ENCODE measurements around the gene RNPC3. TPM values are rescaled to one million over a fixed set of nuclear protein-coding genes. Genes with fewer than 3 reads are reported as not detected.

Gene RNPC3
- total RNA-seq = 10 to 100 TPM; 15.0 to 15.1 TPM

- ChIA-PET POLR2A (interaction anchor here (0.5 kb wide), 1 partner anchor 32 kb away, joined by 3 read pairs; no protein-coding TSS in a partner anchor), CTCF (no interaction called here)
Observed at GRCh38 chr1:103525607-103526507, at the start of gene RNPC3. Gene RNPC3, plus strand, starts transcription at chr1:103525699. Its CDS starts 372 bp downstream, at chr1:103526071.

- ChIA-PET CTCF (no interaction called here), POLR2A (no interaction called here)
Observed at GRCh38 chr1:103477101-103477500, 48.4 kb upstream of the RNPC3 start.

- ChIA-PET POLR2A (no interaction called here), CTCF (no interaction called here)
Observed at GRCh38 chr1:103489935-103490334, 35.6 kb upstream of the RNPC3 start.

GRCh38 chr1:103492003-103492625 is 33.4 kb upstream of the RNPC3 start:
- ChIA-PET CTCF (no interaction called here), POLR2A (no interaction called here)

- POLR2A ChIA-PET = no interaction called here
- CTCF ChIA-PET = no interaction called here
Observed at GRCh38 chr1:103496014-103496635, 29.4 kb upstream of the RNPC3 start.

GRCh38 chr1:103497404-103497803 is 28.1 kb upstream of the RNPC3 start:
- CTCF ChIA-PET = no interaction called here

GRCh38 chr1:103509250-103509649 is 16.2 kb upstream of the RNPC3 start:
- POLR2A ChIA-PET = no interaction called here
- CTCF ChIA-PET = no interaction called here

More at GRCh38 chr1:103497404-103497803, 28.1 kb upstream of the RNPC3 start:
- POLR2A ChIA-PET = no interaction called here

GRCh38 chr1:103513711-103514110 is 11.8 kb upstream of the RNPC3 start:
- ChIA-PET POLR2A (no interaction called here), CTCF (no interaction called here)

GRCh38 chr1:103514920-103515503 is 10.5 kb upstream of the RNPC3 start:
- POLR2A ChIA-PET = no interaction called here
- CTCF ChIA-PET = no interaction called here

GRCh38 chr1:103516283-103516682 is 9.2 kb upstream of the RNPC3 start:
- ChIA-PET POLR2A (no interaction called here), CTCF (no interaction called here)

GRCh38 chr1:103516693-103517092 is 8.8 kb upstream of the RNPC3 start:
- CTCF ChIA-PET = no interaction called here
- POLR2A ChIA-PET = no interaction called here

GRCh38 chr1:103517380-103518047 is 8.0 kb upstream of the RNPC3 start:
- CTCF ChIA-PET = no interaction called here
- POLR2A ChIA-PET = no interaction called here

- POLR2A ChIA-PET = no interaction called here
- CTCF ChIA-PET = no interaction called here
Observed at GRCh38 chr1:103520822-103521221, 4.7 kb upstream of the RNPC3 start.

GRCh38 chr1:103523346-103523745 is 2.2 kb upstream of the RNPC3 start:
- ChIA-PET CTCF (no interaction called here), POLR2A (no interaction called here)

GRCh38 chr1:103525114-103525606 is 339 bp upstream of the RNPC3 start:
- ChIA-PET CTCF (no interaction called here), POLR2A (interaction anchor here (0.9 kb wide), 1 partner anchor 8 kb away, joined by 4 read pairs; no protein-coding TSS in a partner anchor)

- POLR2A ChIA-PET = no interaction called here
- CTCF ChIA-PET = no interaction called here
Observed at GRCh38 chr1:103527331-103527730, 1.8 kb downstream of the RNPC3 start.

GRCh38 chr1:103529746-103530145 is 4.2 kb downstream of the RNPC3 start:
- ChIA-PET CTCF (no interaction called here), POLR2A (no interaction called here)

GRCh38 chr1:103538226-103538625 is 12.7 kb downstream of the RNPC3 start:
- ChIA-PET POLR2A (no interaction called here), CTCF (no interaction called here)

- CTCF ChIA-PET = no interaction called here
- POLR2A ChIA-PET = no interaction called here
Observed at GRCh38 chr1:103541431-103541830, 15.9 kb downstream of the RNPC3 start.

GRCh38 chr1:103546496-103546895 is 21.0 kb downstream of the RNPC3 start:
- ChIA-PET CTCF (no interaction called here), POLR2A (no interaction called here)
